GM18861 (cell line): ENCODE measurements around the gene REEP6.
"Not testable (repeated sequence)": the region's sequence is repeated elsewhere in the genome, so short reads cannot be mapped to it uniquely, and the experiment has no call there.

Experiments used
- ATAC-seq: cut with Tn5 transposase; IDR thresholded peaks from one replicate; pipeline ENCODE4 v1.9.1; 2021; ENCODE audit not compliant: unreplicated experiment

The REEP6 gene

GRCh38 chr19:1505991-1506881 lies 15.3 kb downstream of the REEP6 start:
- no peak for ATAC-seq

DNA sequence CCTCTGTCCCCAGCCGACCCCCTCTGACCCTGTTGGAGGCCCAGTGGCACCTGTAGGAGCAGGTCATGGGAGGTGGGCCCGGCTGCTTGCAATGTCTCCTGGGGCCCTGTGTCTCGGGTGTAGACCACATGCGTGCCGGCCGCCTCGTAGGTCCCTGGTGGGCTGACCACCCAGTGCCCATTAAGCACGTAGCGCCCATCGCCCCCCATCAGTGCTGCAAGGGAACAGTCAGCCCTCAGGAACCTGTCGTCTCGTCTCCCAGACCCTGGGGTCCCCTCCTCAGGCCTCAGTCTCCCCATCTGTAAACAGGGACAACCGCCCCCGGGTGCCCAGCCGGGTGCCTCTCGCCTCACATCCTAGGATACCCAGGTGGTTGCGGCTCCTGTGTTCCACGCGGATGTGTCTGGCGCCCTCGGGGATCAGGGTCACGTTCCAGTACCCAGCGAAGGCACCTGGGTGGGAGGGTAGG lies 16.2 kb downstream of the REEP6 start:
- no peak for ATAC-seq

- ATAC-seq = no peak
Measured at GRCh38 chr19:1507763-1508506, 17.0 kb downstream of the REEP6 start.

DNA sequence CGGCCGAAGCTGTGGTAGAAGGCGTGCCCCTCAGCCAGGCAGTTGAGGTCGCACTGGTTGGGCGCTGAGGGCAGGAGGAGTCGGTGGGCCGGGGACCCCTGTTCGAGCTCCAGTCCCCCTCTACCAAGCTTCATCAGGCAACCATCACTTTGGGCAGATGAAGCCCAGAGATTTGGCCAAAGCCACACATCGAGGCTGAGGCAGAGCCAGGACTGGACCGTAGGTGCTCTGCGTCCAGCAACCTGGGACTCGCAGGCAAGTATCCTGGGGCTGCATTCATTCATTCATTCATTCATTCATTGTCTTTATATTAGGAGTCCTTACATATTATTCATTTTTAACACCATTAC lies 17.5 kb downstream of the REEP6 start:
- ATAC-seq = no peak

DNA sequence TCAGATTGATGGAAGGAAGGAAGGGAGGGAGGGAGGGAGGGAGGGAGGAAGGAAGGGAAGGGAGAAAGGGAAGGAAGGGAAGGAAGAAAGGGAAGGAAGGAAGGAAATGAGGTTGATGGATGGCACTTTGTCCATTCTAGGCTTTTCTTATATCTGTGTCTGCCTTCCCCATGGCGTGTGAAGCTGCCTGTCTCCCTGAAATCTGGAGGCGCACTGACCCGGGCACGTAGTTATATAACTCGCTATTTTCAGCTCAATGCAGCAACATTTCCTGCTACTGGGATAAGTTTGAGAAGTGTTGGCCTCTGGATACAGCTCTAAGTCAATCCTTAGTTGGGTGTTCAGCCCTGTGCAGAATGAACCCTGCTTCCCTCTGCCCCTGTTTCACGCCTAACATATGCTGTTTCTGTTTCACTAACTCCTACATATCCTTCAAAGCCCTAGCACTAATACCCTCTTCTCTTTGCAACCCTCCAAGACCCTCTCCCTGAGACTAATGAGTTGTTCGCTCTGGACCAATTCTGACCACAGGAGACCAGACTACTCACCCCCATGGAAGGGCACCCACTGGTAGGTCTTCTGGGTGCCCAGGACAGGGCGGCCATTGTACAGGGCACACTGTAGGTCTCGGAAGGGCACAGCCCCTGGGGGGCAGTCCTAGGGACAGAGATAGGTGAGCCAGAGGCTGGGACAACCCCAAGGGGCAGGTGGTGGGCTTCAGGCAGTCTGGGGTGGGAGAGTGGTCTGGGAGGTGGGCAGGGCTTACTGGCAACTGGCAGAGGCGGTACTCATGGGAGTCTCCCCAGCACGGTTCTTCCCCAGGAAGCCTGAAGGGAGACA lies 18.8 kb downstream of the REEP6 start:
- ATAC-seq = no peak

DNA sequence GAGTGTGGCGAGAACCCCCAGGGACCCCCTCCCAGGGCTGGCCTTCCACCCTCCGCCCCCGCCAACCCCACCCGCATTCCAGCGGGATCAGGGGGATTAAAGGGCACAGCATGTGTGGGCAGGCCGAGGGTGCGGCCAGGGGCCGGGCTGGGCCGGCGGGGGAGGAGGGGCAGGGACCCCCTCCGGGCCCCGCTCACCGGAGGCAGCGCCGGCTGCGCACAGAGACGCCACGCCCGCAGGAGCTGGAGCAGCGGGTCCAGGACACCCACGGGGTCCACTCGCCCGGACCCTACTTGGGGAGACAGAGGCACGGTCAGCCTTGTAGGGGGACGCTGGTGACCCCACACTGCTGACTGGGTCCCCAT lies 19.4 kb downstream of the REEP6 start:
- ATAC-seq = no peak

DNA sequence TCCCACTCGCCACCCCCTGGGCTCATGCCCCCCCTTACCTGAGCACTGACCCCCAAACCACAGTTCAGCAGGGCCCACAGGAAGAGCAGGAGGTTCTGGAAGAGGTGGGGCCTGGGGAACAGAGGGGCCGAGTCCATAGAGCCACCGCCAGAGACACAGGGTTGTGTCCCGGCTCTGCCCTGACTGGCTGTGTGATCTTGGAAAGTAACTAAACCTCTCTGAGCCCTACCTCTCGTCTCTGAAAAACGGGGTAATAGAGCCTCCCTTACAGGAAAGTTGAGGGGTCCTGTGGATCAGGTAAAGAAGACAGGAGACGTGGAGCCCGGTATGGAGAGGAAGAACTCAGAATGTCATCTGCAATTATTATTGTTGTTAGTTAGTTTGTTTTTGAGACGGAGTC lies 19.8 kb downstream of the REEP6 start:
- ATAC-seq = no peak

DNA sequence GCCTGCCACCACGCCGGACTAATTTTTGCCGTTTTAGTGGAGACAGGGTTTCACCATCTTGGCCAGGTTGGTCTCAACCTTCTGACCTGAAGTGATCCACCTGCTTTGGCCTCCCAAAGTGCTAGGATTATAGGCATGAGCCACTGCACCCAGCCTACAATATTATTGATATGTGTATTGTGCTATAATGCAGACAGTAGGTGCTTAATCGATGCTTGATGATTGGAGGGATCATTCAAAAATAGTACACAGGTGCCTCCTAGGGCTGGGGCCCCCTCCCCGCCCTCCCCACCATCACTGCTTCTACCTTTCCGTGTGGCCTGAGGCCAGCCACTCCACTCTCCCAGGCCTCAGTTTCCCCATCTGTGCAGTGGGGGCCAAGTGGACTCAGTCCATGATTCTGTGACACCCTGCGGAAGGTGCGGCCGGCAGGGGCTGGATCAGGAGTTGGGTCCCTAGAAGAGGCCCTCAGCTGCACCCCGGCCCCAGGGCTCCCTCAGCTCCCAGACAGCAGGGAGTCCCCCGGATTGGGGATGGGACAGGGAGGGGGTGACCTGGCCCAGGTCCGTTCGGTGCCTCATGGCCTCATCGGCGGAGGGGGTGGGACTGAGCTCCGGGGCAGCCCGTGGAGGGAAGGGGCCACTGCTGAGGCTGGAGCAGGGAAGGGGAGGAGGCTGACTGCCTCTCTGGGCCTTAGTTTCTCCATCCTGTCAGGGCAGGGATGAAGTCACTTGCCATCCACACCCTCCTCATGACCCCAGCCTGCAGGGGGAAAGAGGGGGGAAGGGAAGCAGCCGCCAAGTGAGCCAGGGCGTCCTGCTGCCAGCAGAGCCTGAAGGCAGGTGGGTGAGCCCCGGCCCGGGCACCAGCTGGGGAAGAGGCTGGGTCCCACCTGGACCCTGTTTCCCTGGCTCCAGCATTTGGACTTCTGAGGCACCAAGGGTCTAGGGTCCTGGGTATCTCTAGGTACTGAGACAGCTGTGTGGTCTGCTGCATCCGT lies 20.6 kb downstream of the REEP6 start:
- no peak for ATAC-seq

DNA sequence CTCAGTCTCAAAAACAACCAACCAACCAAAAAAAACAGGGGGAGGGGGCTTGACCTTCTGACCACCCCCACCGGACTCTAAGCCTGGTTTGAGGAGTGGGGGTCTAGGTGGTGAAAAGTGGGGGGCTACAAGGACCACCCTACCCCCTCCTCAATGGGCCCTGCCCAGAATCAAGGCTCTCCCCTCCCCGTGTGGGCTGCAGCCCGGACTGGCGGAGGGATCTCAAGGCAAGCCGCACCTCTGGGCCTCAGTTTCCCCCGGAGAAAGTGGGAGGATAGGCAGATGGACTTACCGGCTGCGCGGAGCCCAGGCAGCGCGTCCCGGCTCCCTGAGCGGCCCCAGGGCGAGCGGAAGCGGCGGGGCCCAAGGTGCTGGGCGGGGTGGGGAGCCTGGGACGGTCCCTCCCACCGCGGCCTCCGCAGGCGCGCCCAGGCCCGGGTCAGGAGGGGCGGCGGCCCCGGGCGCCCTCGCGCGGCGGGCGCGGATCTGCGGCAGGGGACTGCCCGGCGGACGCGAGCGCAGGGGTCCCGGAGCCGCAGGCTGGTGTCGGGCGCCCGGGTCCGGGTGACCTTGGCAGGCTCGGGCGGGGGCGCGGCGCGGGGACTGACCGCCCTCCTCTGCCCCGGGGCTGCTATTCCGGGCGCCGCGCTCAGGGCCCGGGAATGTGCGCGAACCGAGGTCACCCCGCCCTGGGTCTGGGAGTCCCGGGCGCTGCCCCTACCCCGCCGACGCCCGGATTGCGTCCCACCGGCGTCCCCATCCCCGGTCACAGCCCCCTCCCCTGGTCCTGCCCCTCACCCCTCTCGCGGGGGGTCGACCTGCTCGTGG lies 21.9 kb downstream of the REEP6 start, which contains the start of gene ADAMTSL5:
ADAMTSL5 (minus strand) TSS at position 349 of the 828 bp plus-strand sequence. CDS start 2,076 bp downstream, outside the sequence.
- ATAC-seq = no peak

GRCh38 chr19:1513499-1514294 lies 22.7 kb downstream of the REEP6 start:
- ATAC-seq = no peak

DNA sequence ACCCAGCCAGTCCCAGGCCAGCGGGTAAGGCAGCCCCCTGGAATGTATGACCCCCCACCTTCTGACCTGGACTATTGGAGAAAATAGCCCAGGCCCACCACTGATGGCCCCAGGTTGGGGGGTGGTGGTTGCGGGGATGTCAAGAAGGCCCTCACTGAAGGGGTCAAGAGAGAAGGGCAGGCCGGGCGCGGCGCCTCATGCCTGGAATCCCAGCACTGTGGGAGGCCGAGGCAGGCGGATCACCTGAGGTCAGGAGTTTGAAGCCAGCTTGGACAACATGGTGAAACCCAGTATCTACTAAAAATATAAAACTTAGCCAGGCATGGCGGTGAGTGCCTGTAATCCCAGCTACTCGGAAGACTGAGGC lies 23.3 kb downstream of the REEP6 start:
- ATAC-seq = no peak

- no peak for ATAC-seq
Measured at GRCh38 chr19:1514986-1515721, 24.2 kb downstream of the REEP6 start.

GRCh38 chr19:1516395-1516753 lies 25.4 kb downstream of the REEP6 start:
- no peak for ATAC-seq

GRCh38 chr19:1518471-1518870 lies 27.5 kb downstream of the REEP6 start:
- no peak for ATAC-seq

DNA sequence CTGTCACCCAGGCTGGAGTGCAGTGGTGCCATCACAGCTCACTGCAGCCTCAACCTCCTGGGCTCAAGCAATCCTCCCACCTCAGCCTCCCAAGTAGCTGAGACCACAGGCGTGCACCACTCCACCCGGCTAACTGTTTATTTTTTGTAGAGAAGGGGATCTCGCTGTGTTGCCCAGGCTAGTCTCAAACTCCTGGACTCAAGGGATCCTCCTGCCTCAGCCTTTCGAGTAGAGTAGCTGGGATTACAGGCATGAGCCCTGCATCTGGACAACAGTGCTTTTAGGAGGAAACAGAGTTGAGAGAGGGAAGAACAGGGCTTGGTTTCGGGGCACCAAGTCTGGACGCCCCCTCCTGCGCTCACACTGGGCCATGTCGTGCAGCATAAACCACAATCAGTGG lies 28.8 kb downstream of the REEP6 start:
- ATAC-seq = not testable (repeated sequence)

DNA sequence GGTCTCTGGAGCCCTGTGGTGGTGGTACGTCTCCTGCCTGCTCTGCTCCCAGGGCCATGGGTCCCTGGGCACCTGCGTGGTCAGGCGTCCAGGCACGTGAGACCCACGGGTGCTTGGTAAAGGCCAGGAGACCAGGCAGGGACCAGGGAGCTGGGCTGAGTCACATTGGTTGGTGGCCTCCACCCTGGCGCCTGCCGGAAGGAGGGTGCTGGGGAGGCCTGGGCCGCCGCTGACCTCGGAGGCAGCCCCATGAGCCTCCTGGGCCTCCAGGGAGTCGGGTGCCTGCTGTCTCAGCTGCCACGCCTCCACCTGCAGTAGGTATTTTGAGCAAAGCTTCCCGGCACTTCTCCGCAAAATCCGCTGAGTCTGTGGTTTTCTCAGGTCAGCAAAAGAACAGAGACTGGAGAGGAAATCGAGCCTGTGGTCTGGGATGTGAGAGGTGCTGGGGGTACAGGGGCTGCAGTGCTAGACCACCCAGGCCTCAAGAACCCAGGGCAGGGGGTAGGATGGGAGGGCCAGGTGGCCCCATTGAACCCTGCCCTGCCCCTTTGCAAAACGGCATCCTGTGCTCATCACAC lies 29.3 kb downstream of the REEP6 start:
- ATAC-seq = no peak

DNA sequence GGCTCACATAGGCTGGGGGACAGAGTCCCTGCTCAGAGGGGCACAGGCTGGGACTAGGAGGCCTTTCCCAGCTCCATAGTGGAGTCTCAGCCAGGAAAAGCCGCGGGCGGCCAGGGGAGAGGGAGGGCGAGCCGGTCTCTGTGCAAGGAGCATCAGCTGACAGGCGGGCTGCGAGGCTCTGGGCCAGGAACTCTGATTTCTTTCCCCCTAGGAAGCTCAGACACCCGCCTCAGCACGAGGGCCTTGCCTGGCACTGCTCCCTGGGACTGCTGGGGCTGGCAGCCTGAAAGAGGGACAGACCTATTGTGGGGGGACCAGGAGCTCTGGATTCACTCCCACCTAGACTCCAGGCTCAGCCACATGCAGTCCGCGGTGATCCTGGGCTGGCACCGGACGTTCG lies 30.7 kb downstream of the REEP6 start:
- ATAC-seq = no peak
